GM12892 (cell line): ENCODE results near the gene AKAP10.
A peak's percentile ranks its signal among the peaks of the same experiment; 100 is the strongest.
"Not testable (repeated sequence)": the region's sequence is repeated elsewhere in the genome, so short reads cannot be mapped to it uniquely, and the experiment has no call there.

Experiments
- DNase-seq: peaks from one replicate; pipeline ENCODE4 v3.0.0; 2011; ENCODE audit not compliant: insufficient read length
- FAIRE-seq: peaks from 2 replicates; lab custom pipeline; 2011; peaks lifted over from hg19 to GRCh38; lab: Jason Lieb, UNC
- POLR2A ChIP-seq: IDR thresholded peaks from 2 replicates; pipeline ENCODE4 v1.6.1; 2011; ENCODE audit warnings: low read depth, low read length, control low read depth
- POLR2AphosphoS5 ChIP-seq: IDR thresholded peaks from 2 replicates; pipeline ENCODE4 v1.6.1; 2011; ENCODE audit warnings: low read depth, low read length, control low read depth
- TAF1 ChIP-seq: IDR thresholded peaks from 2 replicates; pipeline ENCODE4 v1.6.1; 2011; ENCODE audit warnings: low read depth, mild to moderate bottlenecking, control low read depth, low read length, borderline replicate concordance

Gene AKAP10

DNA sequence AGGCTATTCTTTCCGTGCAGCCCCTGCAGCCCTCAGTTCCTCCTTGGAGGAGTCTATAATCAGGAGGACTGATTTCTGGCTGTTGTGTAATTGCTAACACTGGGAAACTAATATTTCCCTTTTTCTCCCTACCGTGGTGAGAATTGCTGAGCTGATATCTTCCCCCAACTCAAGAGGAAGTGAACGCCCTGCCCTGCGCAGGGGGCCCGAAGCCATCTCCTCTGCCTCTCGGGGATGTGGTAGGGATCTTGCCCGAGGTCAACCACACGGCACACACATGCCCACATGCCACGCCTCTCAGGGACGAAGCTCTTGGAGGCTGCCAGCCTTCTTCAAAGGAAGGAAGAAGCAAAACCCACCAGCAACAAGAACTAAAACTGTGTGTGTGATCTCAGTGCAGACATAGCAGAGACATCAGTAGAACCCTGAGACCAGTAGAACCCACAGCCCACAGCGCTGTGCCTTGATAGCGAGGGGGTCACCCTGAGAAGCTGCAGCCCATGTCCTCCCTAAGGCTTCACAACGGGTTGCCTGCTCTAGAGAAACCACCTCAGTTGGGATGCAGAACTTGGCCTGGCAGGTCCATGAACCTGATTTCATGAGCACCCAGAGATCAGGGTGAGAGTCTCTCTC is 101.0 kb downstream of the AKAP10 start:
- DNase-seq = no peak
- FAIRE-seq = no peak

GRCh38 chr17:19874256-19874655 is 103.4 kb downstream of the AKAP10 start:
- DNase-seq = no peak
- TF ChIP-seq POLR2A (no peak), POLR2AphosphoS5 (no peak), TAF1 (no peak)
- FAIRE-seq = no peak

More for the DNA sequence above, 101.0 kb downstream of the AKAP10 start:
- TF ChIP-seq TAF1 = no peak
- no peak for TF ChIP-seq POLR2AphosphoS5
- TF ChIP-seq POLR2A = no peak

DNA sequence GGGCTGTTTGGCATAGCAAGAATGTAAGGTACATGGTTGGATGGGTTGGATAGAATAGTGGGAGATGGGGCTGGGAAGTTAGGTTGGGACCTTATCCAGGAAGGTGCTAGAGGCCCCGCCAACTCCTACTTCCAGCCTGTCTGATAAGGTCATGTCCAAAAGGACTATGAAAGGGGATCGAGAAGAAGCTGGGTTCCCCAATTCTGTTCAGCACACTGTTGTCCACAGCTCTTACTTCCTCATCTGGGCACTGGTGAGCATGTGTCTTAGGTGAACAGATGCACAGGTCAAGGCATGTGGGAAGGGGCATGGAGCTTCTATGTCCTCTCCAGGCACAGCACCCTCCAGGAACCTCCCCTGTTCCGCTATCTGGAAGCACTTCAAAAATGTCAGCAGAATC is 104.3 kb downstream of the AKAP10 start:
- no peak for TF ChIP-seq POLR2A
- no peak for TF ChIP-seq TAF1
- TF ChIP-seq POLR2AphosphoS5 = no peak
- DNase-seq (no peak), FAIRE-seq (no peak)

GRCh38 chr17:19868079-19868395 is 109.6 kb downstream of the AKAP10 start:
- no peak for DNase-seq
- TF ChIP-seq TAF1 (no peak), POLR2A (no peak), POLR2AphosphoS5 (no peak)
- no peak for FAIRE-seq

DNA sequence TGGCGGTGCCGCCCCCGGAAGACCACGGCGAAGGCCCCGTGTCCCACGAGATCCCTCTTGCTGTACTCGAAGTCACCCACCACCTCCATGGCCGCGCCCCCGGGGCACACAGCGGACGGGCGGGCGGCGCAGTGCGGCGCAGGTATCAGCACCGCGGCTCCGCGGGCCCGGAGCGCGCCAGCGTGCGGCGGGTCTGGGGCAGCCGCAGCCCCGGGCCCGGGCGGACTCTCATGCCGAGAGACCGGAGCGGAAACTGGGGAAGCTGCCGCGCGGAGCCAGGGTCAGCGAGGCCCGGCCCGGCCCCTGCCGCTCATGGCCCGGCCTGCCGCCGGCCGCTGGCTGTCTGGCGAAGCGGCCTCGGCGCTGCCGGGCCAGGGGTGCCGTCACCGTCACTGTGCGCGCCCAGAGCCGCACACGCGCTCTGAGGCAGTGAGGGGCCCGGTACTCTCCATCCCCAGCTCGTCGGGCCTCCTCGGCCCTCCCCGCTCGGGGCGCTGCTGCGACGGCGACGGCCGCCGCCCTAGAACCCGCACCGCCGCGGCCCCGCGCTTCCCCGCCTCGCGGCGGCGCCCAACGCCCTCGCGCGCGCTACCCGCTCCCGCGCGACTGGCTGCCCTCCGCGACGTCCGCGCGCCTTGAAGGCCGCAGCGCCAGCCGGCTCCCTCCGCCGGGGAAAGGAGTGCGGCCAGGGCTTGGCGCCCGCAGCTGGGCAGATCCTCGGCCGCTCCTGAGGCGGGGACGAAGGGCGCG is 110.1 kb downstream of the AKAP10 start, which contains the start of gene ULK2:
TSS of gene ULK2 (minus strand) at position 608 of the 750 bp plus-strand sequence. CDS start at position 89, 519 bp downstream.
- TF ChIP-seq POLR2A (peak; percentile 75; the same call in 1 of the 2 replicates), TAF1 (0 out of 2 replicates have a peak, but pooled peaks have one; percentile 16), POLR2AphosphoS5 (no peak)
- DNase-seq = peak; percentile 49
- peak; percentile 80 for FAIRE-seq

- DNase-seq (peak; percentile 46), FAIRE-seq (peak; percentile 56)
- TF ChIP-seq POLR2AphosphoS5 = no peak
- no peak for TF ChIP-seq POLR2A
- TF ChIP-seq TAF1 = no peak
Observed at GRCh38 chr17:19867079-19867328, 110.6 kb downstream of the AKAP10 start.

- no peak for FAIRE-seq
- DNase-seq = no peak
- TF ChIP-seq POLR2AphosphoS5 = no peak
- TF ChIP-seq TAF1 = no peak
- no peak for TF ChIP-seq POLR2A
Observed at GRCh38 chr17:19865021-19865420, 112.6 kb downstream of the AKAP10 start.

GRCh38 chr17:19860647-19861177 is 116.9 kb downstream of the AKAP10 start:
- FAIRE-seq, DNase-seq: not testable (repeated sequence)

- DNase-seq (no peak), FAIRE-seq (no peak)
- TF ChIP-seq POLR2AphosphoS5 (no peak), POLR2A (no peak), TAF1 (no peak)
Observed at GRCh38 chr17:19857640-19858039, 120.0 kb downstream of the AKAP10 start.
